NK-92 (cell line): ENCODE data around the gene CLASP2.

ENCODE experiments used
- DNase-seq: peaks from one replicate; lab custom pipeline; 2025; ENCODE audit not compliant: unreplicated experiment; lab: John Stamatoyannopoulos, UW

Gene CLASP2

GRCh38 chr3:33547101-33547500, 171.0 kb downstream of the CLASP2 start:
- no peak for DNase-seq

- DNase-seq: no peak
Observed at GRCh38 chr3:33544126-33544525, 173.9 kb downstream of the CLASP2 start.

GRCh38 chr3:33543601-33544000, 174.5 kb downstream of the CLASP2 start:
- no peak for DNase-seq

DNA sequence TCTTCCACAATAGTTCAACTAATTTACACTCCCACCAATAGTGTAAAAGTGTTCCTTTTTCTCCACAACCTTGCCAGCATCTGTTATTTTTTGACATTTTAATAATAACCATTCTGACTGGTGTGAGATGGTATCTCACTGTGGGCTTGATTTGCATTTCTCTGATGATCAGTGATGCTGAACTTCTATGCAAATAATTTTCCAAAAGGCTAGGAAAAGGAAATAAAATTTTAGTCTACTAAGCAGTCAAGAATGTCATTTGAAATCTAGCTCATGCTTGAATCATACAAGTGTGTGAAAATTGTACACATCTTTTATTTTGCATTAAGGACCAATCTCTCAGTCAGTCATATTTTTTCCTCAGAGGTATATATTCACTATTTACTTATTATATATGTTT, 176.1 kb downstream of the CLASP2 start:
- DNase-seq: no peak

GRCh38 chr3:33538678-33539339, 179.2 kb downstream of the CLASP2 start:
- no peak for DNase-seq

DNA sequence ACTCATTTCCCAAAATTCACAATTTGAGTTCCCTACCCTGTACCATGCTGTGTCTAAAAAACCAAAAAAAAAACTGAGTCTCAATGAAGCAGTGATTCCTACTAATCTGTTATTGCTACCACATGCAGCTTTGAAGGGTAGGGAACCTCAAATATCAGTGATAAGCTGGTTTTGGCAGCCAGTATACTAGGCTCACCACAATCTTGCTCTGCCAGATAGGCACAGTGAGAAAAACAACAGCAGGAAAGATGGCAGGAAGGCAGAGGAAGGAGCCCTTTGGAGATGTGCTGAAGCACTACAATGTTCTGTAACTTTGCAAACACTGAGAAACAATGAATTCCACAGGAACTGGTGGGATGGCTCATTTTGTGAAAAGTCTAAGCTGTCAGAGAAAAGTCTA, 180.9 kb downstream of the CLASP2 start:
- no peak for DNase-seq

GRCh38 chr3:33526787-33527186, 191.3 kb downstream of the CLASP2 start:
- DNase-seq: no peak

- DNase-seq: no peak
Observed at GRCh38 chr3:33525232-33525631, 192.8 kb downstream of the CLASP2 start.

GRCh38 chr3:33523093-33523667, 194.9 kb downstream of the CLASP2 start:
- DNase-seq: no peak

- no peak for DNase-seq
Observed at GRCh38 chr3:33521736-33522135, 196.3 kb downstream of the CLASP2 start.

GRCh38 chr3:33513262-33513863, 204.7 kb downstream of the CLASP2 start:
- no peak for DNase-seq

- DNase-seq: no peak
Observed at GRCh38 chr3:33505027-33505426, 213.0 kb downstream of the CLASP2 start.

DNA sequence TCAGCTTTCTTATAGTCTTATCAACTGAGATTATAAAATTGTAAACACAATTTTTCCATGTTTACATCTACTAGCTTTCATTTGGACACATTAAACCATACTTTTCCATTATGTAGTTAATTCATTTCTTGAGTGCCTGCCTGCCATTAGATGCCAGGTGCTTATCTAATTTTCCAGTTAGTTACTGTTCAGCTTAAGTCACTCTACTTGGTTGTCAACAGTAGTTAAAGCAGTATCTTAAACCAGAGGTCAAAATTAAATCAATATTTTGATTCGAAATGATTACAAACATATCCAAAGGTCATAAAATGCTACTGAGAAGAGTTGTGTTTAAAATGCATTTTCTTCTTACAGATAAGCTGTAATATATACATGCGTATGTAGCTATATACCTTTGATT, 221.6 kb downstream of the CLASP2 start:
- no peak for DNase-seq

DNA sequence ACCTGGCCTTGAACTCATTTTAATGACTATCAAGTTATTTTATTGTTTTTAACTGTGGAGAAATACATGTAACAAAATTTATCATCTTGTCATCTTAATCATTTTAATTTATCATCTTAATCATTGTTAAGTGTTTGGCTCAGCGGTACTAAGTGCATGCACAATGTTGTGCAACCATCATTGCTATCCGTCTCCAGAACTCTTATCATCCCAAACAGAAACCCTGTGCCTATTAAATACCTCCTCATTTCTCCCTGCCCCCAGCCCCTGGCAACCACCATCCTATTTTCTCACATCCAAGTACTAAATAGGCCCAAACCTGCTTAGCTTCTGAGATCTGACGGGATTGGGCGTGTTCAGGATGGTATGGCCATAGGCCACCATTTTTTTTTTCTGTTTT, 226.3 kb downstream of the CLASP2 start:
- DNase-seq: no peak

- no peak for DNase-seq
Observed at GRCh38 chr3:33490641-33491241, 227.3 kb downstream of the CLASP2 start.

DNA sequence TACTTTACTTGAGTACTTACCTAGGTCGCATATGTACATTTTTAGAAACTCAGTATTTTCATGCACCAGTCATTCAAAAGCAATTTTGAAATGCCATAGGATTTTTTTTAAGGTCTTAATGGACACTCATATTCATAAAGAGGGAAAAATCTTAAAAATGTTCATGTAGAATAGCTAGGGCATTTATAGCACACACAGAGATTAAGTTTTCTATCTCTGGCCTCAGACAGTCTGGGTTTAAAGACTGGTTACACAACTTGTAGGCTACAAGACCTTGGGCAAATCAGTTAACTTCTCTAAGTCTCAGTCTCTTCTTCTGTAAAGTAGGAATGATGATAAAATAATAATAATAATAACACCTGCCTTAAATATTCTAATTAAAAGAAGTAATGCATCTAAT, 229.4 kb downstream of the CLASP2 start:
- no peak for DNase-seq

GRCh38 chr3:33488246-33488645, 229.8 kb downstream of the CLASP2 start:
- no peak for DNase-seq

DNA sequence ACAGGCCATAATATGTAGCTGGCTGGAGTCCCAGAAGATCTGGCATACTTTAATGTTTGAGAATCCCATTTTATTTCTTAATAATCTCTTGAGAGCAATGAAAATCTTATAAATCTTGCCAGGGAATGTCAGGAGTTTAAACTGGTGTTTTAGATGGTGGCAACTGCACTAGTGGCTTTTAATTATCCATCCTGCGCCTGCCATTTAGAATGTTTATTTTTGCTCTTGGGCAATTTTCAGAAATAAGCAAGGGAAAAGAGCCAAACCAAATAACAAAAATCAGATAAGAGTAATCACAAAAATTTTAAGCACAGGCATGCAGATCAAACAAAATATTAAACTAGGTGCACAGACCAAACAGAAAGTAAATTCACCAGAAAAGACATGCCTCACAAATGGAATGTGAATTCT, 235.9 kb downstream of the CLASP2 start:
- DNase-seq: no peak

GRCh38 chr3:33474896-33475295, 243.2 kb downstream of the CLASP2 start:
- no peak for DNase-seq

GRCh38 chr3:33473813-33474212, 244.2 kb downstream of the CLASP2 start:
- no peak for DNase-seq

DNA sequence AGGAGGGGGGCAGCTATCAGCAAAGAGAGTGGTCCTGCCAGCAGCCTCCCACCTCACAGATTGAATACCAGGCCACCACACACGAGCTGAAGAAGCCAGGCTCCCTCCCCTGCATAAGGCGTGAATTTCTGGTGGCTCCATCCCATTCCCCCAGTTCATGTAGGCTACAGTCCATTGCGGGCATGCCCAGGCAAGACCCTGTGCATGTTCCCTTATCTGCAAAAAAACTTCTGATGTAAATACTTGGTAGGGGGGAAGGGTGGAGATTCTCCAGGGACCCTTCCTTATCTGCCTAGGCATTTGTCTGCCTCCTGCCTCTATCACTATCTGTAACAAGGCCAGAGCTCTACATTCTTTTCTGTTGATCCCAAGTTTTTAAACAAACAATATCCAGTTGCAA, 250.3 kb downstream of the CLASP2 start:
- no peak for DNase-seq

- DNase-seq: no peak
Observed at GRCh38 chr3:33461097-33461496, 257.0 kb downstream of the CLASP2 start.
